Measurements from ENCODE around the gene NPY5R. TPM values are rescaled to one million over a fixed set of nuclear protein-coding genes. Genes with fewer than 3 reads are reported as not detected.

Gene NPY5R
- total RNA-seq, 1 experiment from 2014 or later = not detected

GRCh38 chr4:163395758-163396157, 52.1 kb downstream of the NPY5R start:
- ChIA-PET POLR2A (no interaction called here), CTCF (no interaction called here)
- intact Hi-C loops (cut with micrococcal nuclease; ENCODE audit: unreplicated experiment) (no loop called here), in situ Hi-C loops (cut with HindIII; ENCODE audit: low pct_unique_long_range_greater_than_20kb, low sequenced_read_pairs) (no loop called here)
- BruUV-seq (replicated peaks) = no TSS peak
- no peaks in the 10 kb centered on the region for H3K36me3 ChIP-seq (ENCODE audit: control insufficient read depth, insufficient read depth, low read length)
- peak overlapping the region; percentile 28 to 48 for H3K4me3 ChIP-seq (ENCODE audit: low read depth in 2 of 2, low read length in 2 of 2)
- no peaks in the 10 kb centered on the region for H3K27me3 ChIP-seq (ENCODE audit: control insufficient read depth, insufficient read depth, low read length)
- no peak overlapping the region for H3K27ac ChIP-seq (ENCODE audit: low read length)
- no peak for DNase-seq (ENCODE audit: low read depth, low spot score)
- TF ChIP-seq TCF7L2 (IDR thresholded peaks at IDR 0.05; ENCODE audit: low read depth, low read length) (no peak), SIN3A (IDR thresholded peaks at IDR 0.05; ENCODE audit: borderline replicate concordance, insufficient read depth, low read depth, low read length) (no peak), CTCF (IDR thresholded peaks at IDR 0.05) (no peak), REST (IDR thresholded peaks at IDR 0.05; ENCODE audit: insufficient read depth in 1 of 2, low read depth in 2 of 2, low read length in 1 of 2) (no peak), POLR2AphosphoS5 (IDR thresholded peaks at IDR 0.05; ENCODE audit: low read depth, low read length) (no peak)
- no peaks in the 10 kb centered on the region for H3K4me1 ChIP-seq (ENCODE audit: control insufficient read depth, insufficient read depth, low read length)
- H3K9me3 ChIP-seq (ENCODE audit: control insufficient read depth, insufficient read depth, low read depth, low read length) = no peaks in the 10 kb centered on the region
- no peak for ATAC-seq

- H3K4me3 ChIP-seq (ENCODE audit: low read depth in 2 of 2, low read length in 2 of 2) = no peak overlapping the region
- no peak for ATAC-seq
- DNase-seq (ENCODE audit: low read depth, low spot score) = no peak
- intact Hi-C loops (cut with micrococcal nuclease; ENCODE audit: unreplicated experiment) (no loop called here), in situ Hi-C loops (cut with HindIII; ENCODE audit: low pct_unique_long_range_greater_than_20kb, low sequenced_read_pairs) (no loop called here)
- no peaks in the 10 kb centered on the region for H3K4me1 ChIP-seq (ENCODE audit: control insufficient read depth, insufficient read depth, low read length)
- no peak overlapping the region for H3K27ac ChIP-seq (ENCODE audit: low read length)
- ChIA-PET CTCF (no interaction called here), POLR2A (no interaction called here)
- no peak for TF ChIP-seq SIN3A (IDR thresholded peaks at IDR 0.05; ENCODE audit: borderline replicate concordance, insufficient read depth, low read depth, low read length)
- no peak for TF ChIP-seq TCF7L2 (IDR thresholded peaks at IDR 0.05; ENCODE audit: low read depth, low read length)
- no peak for TF ChIP-seq CTCF (IDR thresholded peaks at IDR 0.05)
- no peak for TF ChIP-seq POLR2AphosphoS5 (IDR thresholded peaks at IDR 0.05; ENCODE audit: low read depth, low read length)
- TF ChIP-seq REST (IDR thresholded peaks at IDR 0.05; ENCODE audit: insufficient read depth in 1 of 2, low read depth in 2 of 2, low read length in 1 of 2) = no peak
- H3K9me3 ChIP-seq (ENCODE audit: control insufficient read depth, insufficient read depth, low read depth, low read length) = no peaks in the 10 kb centered on the region
- BruUV-seq (replicated peaks) = no TSS peak
- H3K36me3 ChIP-seq (ENCODE audit: control insufficient read depth, insufficient read depth, low read length) = no peaks in the 10 kb centered on the region
- H3K27me3 ChIP-seq (ENCODE audit: control insufficient read depth, insufficient read depth, low read length) = no peaks in the 10 kb centered on the region
These were observed 54.5 kb downstream of the NPY5R start for GRCh38 chr4:163398238-163398637.

Measured in Panc1 (cell line).